HG03432 (cell line): Measurements from ENCODE around the gene NFS1.
A peak's percentile ranks its signal among the peaks of the same experiment; 100 is the strongest.
"Not testable (repeated sequence)": the region's sequence is repeated elsewhere in the genome, so short reads cannot be mapped to it uniquely, and the experiment has no call there.

Experiments
- ATAC-seq: cut with Tn5 transposase; IDR thresholded peaks from one replicate; pipeline ENCODE4 v1.9.1; 2021; ENCODE audit warnings: mild to moderate bottlenecking, moderate library complexity; ENCODE audit not compliant: unreplicated experiment

The NFS1 gene

GRCh38 chr20:35710039-35710438, 10.9 kb upstream of the NFS1 start:
- ATAC-seq: no peak

- no peak for ATAC-seq
These were observed 10.1 kb upstream of the NFS1 start for GRCh38 chr20:35709259-35709658.

- ATAC-seq: no peak
These were observed 9.3 kb upstream of the NFS1 start for GRCh38 chr20:35708502-35708901.

DNA sequence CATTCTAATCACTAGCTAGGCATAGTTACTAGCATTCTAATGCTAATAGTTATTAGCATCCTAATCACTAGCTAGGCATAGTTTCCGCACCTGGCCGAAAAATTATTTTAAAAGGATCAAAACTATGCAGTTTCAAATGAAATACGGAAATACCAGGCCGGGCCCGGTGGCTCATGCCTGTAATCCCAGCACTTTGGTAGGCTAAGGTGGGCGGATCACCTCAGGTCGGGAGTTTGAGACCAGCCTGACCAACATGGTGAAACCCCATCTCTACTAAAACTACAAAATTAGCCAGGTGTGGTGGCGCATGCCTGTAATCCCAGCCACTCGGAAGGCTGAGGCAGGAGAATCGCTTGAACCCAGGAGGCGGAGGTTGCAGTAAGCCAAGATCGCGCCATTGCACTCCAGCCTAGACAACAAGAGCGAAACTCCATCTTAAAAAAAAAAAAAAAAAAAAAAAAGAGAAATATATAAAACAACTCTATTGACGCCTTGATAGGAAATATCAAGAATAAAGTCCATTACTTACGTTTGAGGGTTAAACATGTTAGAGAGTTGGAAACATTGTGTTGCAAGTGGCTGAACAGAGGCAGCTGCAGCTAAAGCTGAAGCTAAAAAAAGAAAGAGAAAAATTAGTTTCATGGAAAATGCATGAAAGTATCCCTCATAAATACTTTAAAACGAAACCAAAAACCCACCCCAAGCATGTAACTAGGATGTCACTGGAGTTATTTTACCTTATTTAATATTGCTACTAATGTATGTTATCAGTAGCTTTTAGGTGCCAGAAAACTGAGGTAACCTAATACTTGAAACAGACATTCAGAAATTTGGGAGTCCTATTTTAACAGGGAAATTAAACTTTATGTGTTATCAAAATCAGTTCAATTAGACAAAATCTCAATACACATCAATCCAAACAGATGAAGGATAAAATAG, 7.7 kb upstream of the NFS1 start:
- not testable (repeated sequence) for ATAC-seq

DNA sequence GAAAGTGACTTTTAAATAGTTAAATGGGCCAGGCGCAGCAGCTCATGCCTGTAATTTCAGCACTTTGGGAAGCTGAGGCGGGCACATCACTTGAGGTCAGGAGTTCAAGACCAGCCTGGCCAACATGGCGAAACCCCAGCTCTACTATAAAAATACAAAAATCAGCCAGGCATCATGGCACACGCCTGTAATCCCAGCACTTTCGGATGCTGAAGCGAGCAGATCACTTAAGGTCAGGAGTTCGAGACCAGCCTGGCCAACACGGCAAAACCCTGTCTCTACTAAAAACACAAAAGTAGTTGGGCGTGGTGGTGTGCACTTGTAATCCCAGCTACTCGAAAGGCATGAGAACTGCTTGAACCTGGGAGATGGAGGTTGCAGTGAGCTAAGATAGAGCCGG, 6.7 kb upstream of the NFS1 start:
- not testable (repeated sequence) for ATAC-seq

DNA sequence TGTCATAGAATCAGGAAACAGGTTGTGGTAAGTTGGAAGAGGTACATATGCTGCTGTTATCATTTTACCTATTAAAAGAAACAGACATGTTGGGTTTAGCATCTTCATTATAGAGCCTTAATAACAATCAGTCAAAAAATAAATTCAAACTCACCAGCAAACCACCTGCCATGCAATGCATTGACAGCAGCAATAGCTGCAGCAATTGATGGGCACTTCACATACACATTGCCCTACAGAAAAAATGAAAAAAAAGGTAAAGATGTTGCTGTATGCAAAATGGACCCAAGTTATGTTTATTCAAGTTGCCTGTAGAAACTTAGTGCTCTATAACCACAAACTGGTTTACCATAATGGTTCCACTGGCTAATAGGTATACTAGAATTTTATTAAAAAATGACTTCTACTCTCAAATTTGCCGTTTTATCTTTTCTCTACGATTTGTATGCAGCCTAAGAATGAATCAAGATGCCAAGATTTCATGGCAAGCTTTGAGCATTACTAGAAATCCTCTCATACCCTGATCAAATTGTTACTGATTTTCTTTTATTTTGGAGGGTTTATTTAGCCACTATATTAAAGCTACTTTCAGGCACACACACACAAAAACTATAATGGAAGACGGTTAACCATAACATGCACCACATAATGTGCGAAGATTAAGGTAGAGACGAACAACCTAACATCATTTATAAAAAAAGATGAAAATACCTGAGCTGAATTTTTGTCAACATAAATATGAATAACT, 5.5 kb upstream of the NFS1 start:
- no peak for ATAC-seq

DNA sequence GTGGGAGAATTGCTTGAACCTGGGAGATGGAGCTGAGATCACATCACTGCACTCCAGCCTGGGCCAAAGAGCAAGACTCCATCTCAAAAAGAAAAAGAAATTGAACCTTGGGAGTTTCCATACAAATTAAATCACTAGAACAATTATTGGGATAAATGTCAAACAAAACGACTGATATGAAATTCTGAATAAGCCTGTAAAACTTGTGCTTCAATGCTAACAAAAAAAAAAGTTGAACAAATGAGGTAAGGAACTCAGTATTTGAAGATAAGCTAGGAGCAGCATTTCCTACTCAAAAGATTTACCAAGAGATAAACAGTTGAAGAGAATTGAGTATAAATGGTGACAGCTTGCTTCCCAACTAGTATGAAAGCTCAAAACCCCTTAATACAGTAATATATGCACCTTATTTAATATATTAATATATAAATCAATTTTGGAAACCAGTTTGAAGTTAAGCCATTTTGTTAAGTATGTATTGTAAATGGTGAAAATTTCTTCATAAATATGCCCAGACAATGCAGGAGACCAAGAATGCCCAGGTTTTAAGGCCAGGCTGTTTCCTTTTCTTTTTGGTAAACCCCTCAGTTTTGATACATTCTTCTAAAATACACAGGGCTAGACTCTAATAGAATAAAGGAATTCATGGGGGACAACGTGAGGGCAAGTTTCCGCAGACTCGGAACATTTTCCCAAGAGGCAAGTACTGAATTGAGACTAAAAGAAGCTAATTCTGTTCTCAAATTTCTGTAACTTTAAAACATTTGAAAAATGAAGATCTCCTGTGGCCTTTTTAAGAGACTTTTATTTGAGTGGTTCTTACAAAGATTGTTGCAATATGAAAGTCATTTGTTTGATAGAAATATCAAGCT, 3.9 kb upstream of the NFS1 start:
- ATAC-seq: no peak

DNA sequence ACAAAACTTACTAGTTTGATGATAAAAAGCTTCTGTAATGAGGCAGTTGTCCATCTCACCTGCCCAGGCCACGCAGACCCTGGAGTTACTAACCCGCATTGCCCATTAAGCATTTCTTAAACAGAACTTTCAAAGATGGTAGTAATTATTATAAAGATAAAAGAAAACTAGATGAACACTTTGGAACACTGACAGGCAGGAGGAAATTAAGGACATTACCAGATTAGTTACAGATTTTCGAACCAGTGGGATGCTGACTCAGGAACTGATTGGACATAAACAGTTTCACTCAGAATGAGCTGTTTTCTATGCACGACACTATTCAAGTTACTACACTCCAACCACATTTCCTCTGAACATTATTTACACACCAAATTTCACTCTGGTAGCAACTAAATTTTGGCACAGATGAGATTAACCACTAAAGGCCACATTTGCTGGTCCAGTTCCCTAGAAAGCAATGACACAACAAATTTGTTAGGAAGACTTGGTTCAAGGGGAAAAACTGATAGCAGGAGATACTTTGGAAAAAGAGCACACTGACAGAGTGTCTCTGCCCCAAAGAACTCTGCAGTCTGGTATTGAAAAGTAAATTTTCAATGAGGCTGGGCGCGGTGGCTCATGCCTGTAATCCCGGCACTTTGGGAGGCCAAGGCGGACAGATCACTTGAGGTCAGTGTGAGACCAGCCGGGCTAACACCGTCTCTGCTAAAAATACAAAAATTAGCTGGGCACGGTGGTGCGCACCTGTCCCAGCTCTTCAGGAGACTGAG, 3.1 kb upstream of the NFS1 start:
- no peak for ATAC-seq

DNA sequence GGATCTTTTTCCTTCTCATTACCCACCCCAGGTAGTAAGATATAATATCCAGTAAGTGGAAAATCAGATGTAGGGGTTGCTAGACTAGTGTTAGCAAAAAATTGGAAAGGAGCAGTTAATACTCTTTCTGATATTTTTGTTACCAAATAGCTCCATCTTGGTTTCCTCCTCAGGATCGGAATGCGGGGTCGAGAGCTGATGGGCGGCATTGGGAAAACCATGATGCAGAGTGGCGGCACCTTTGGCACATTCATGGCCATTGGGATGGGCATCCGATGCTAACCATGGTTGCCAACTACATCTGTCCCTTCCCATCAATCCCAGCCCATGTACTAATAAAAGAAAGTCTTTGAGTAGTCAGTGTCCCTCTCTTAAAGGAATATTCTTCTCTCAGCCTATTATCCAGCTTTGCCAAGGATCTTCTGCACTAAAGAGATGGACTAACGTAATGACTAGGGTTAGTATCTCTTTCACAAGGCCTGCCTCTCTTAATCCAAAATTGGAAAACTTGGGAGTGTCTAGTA, 1.5 kb upstream of the NFS1 start:
- ATAC-seq: no peak

DNA sequence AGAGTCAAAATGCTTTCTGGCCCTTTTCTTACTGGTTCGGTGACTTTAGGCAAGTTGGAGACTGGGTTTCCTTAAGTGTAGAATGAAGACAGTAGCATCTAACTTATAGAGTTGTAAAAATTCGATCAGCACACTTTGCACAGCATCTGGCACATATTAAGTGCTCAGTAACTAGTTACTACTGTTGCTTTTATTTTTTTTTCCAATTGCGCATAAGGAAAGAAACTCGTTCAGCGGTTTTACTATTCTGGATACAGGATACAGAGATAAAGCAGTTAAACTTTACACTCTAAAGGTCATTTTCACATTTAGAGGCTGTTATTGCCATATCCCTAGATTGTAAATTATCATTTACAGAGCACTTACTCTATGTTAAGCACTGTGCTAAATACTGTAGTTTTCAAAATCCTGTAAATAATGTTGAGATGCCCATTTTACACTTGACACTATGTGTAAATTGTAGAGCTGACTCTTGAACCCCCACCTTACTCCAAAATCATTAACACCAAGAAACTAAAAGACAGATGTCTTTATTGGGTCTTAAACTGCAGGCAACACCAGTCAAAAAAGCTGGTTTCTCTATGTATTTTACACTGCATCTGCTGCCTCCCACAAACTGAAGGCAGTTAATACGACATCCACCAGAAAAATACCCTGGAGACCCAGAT, 939 bp upstream of the NFS1 start:
- ATAC-seq: no peak

- ATAC-seq: peak; percentile 36
These were observed 640 bp downstream of the NFS1 start for GRCh38 chr20:35698298-35699126.

GRCh38 chr20:35697696-35698297, 1.4 kb downstream of the NFS1 start:
- ATAC-seq: no peak

DNA sequence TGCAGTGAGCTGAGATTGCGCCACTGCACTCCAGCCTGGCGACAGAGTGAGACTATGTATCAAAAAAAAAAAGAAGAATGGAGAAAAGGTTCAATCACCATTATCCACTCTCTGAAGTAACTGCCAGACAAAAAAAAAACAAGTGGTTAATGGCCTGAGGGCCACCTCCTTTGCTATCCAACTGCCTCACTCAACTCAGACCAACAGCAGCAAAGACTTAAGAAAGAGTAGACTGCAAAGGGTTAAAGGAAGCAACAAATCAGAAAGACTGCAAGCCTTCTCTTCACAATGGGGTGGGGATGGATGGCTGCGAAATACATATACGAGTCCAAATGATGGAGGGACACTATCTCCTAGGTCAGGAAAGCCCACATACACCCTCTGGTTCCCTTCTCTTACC, 3.2 kb downstream of the NFS1 start:
- no peak for ATAC-seq

DNA sequence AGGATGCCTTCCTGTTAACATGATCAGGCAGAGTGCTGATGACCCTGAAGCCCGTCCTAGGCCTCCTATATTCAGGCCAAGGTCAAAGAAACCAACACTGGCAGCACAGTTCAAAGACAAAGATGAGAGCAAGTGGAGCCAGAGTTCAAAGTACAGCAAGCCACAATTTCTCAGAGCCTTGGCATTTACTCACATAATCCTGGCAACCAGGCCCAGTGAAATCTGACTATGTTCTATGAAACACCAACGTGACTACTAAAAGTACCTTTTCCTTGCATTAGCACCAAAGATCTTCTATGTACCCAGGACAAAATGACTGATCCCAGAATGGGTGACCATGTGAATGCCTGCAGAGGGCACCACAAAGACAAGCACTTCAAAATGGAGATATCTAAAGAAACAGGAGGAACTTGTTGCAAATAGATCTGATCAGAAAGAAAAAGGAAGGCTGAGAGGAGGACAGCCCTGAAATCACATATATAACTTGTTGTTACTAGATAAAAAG, 3.9 kb downstream of the NFS1 start:
- no peak for ATAC-seq

DNA sequence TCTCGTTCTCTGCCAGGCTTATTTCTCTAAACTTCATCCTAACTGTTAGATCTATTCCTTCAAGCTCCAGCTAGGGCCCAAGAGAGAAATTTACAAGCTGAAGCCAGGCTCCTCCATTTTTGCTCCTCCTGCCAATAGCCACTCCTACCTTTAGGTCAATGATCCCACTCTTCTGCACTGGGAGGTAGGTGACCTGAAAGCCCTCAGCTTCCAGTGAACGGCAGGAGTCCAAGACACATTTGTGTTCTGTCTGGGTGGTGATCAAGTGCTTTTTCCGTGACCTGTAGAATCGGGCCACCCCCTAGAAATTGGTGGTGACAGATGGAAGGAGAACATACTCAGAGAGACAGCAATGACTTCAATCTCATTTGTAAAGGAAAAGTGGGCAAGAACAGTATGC, 8.9 kb downstream of the NFS1 start:
- no peak for ATAC-seq

- not testable (repeated sequence) for ATAC-seq
These were observed 12.3 kb downstream of the NFS1 start for GRCh38 chr20:35686872-35687271.

DNA sequence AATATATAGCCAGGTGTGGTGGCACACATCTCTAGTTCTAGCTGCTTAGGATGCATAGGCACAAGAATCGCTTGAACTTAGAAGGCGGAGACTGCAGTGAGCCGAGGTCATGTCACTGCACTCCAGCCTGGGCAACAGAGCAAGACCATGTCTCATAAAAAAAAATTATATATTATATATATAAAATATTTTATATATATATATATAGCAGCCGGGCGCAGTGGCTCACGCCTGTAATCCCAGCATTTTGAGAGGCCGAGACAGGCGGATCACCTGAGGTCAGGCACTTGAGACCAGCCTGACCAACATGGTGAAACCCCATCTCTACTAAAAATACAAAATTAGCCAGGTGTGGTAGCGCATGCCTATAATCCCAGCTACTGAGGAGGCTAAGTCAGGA, 13.8 kb downstream of the NFS1 start:
- not testable (repeated sequence) for ATAC-seq

GRCh38 chr20:35681960-35682359, 17.2 kb downstream of the NFS1 start:
- no peak for ATAC-seq
